CD4-positive, alpha-beta T cell (primary cell): ENCODE measurements around the gene SRPK1. TPM values are rescaled to one million over a fixed set of nuclear protein-coding genes. Genes with fewer than 3 reads are reported as not detected.

Experiments used
- ATAC-seq: fragments of 200-7000 bp; cut with Tn5 transposase; one replicate; pipeline ENCODE4 v1.10.0; 2022; ENCODE audit warnings: mild to moderate bottlenecking; ENCODE audit not compliant: poor library complexity
- CTCF ChIA-PET: fragments of 350-600 bp; sonication (Branson Sonifier 250); formaldehyde crosslinking; loops from one replicate; lab custom pipeline; 2021; ENCODE audit warnings: antibody characterized with exemption, inconsistent platforms; lab: Charles Lee
- POLR2A ChIA-PET: fragments of 350-600 bp; sonication (Branson Sonifier 250); formaldehyde crosslinking; loops from one replicate; lab custom pipeline; 2021; ENCODE audit warnings: antibody characterized with exemption, inconsistent platforms; lab: Charles Lee
- DNase-seq, 14 experiments: peaks; one replicate each; pipeline ENCODE4 v3.0.0-alpha.2; 2013 to 2020; ENCODE audit warnings: mixed read lengths in 2 of 14
- H3K27ac ChIP-seq, 2 donors: one replicate each; pipeline versions ENCODE4 v1.5.1 to v1.7.0; 2013; ENCODE audit warnings: low read length in 2 of 2, low read depth in 1 of 2, mild to moderate bottlenecking in 1 of 2
- H3K27me3 ChIP-seq, 2 experiments: 1 replicate in 1 of 2; 2 replicates in 1 of 2; pipeline versions ENCODE4 v1.6.1 to v1.7.0; 2013; ENCODE audit warnings: low read length in 2 of 2, control low read depth in 1 of 2, mild to moderate bottlenecking in 1 of 2, moderate library complexity in 1 of 2; ENCODE audit not compliant: insufficient read depth in 2 of 2, control insufficient read depth in 1 of 2
- H3K36me3 ChIP-seq: one replicate; pipeline ENCODE4 v1.6.1; 2013; ENCODE audit warnings: low read length, control low read depth; ENCODE audit not compliant: insufficient read depth
- H3K4me1 ChIP-seq: one replicate; pipeline ENCODE4 v1.6.1; 2013; ENCODE audit warnings: low read length, control low read depth; ENCODE audit not compliant: insufficient read depth
- H3K4me3 ChIP-seq: one replicate; pipeline ENCODE4 v1.5.1; 2013; ENCODE audit warnings: mild to moderate bottlenecking, low read length, moderate library complexity
- H3K9me3 ChIP-seq, 2 experiments: 1 replicate in 1 of 2; 2 replicates in 1 of 2; pipeline versions ENCODE4 v1.6.1 to v1.7.0; 2013; ENCODE audit warnings: low read length in 2 of 2, mild to moderate bottlenecking in 2 of 2, control low read depth in 1 of 2, moderate library complexity in 1 of 2; ENCODE audit not compliant: control insufficient read depth in 1 of 2, insufficient read depth in 1 of 2
- H3K27ac Mint-ChIP-seq: one replicate; pipeline ENCODE4 v1.8.0; 2020; ENCODE audit warnings: mixed read lengths
- H3K27me3 Mint-ChIP-seq: one replicate; pipeline ENCODE4 v1.8.0; 2021; ENCODE audit warnings: mixed read lengths
- H3K36me3 Mint-ChIP-seq: one replicate; pipeline ENCODE4 v1.8.0; 2021; ENCODE audit warnings: low read depth, mixed read lengths
- H3K4me1 Mint-ChIP-seq: one replicate; pipeline ENCODE4 v1.8.0; 2021; ENCODE audit warnings: low read depth, mixed read lengths
- H3K4me3 Mint-ChIP-seq: one replicate; pipeline ENCODE4 v1.8.0; 2020; ENCODE audit warnings: mild to moderate bottlenecking, mixed read lengths
- H3K9me3 Mint-ChIP-seq: one replicate; pipeline ENCODE4 v1.8.0; 2020; ENCODE audit warnings: mixed read lengths
- intact Hi-C, 2 experiments: fragments of 100-400 bp; cut with DNase I in 1 of 2; cut with micrococcal nuclease in 1 of 2; formaldehyde crosslinking; loops; one replicate each; pipeline versions ENCODE4 v1.15.1 to v1.9.0; 2023 to 2025; cut with DNase I, micrococcal nuclease
- total RNA-seq, 174 experiments: library from RNA in 2 of 174; stranded (reverse) in 2 of 174; gene quantifications; one replicate each; pipeline ENCODE4 v1.2.3 and lab custom pipeline; 2021 to 2026
- TF ChIP-seq, protein P1 (sequence below): fragments of 200-600 bp; IDR thresholded peaks from one replicate; pipeline ENCODE4 v1.8.0; 2022; ENCODE audit warnings: antibody characterized with exemption, mild to moderate bottlenecking

The SRPK1 gene
- total RNA-seq, 2 experiments from 2014 or later, result 23.0 to 29.1 TPM

GRCh38 chr6:35960187-35960586, 39.3 kb upstream of the SRPK1 start:
- H3K27me3 Mint-ChIP-seq, result peaks cover 21% of the 10 kb centered on the region
- Histone ChIP-seq H3K4me3 (no peak overlapping the region), H3K36me3 (no peaks in the 10 kb centered on the region), H3K4me1 (no peaks in the 10 kb centered on the region), H3K27ac (no peak overlapping the region), H3K9me3 (no peaks in the 10 kb centered on the region), H3K27me3 (peaks cover 0 to 3% of the 10 kb centered on the region in 2 experiments)
- no peak for DNase-seq
- TF ChIP-seq, protein P1, sequence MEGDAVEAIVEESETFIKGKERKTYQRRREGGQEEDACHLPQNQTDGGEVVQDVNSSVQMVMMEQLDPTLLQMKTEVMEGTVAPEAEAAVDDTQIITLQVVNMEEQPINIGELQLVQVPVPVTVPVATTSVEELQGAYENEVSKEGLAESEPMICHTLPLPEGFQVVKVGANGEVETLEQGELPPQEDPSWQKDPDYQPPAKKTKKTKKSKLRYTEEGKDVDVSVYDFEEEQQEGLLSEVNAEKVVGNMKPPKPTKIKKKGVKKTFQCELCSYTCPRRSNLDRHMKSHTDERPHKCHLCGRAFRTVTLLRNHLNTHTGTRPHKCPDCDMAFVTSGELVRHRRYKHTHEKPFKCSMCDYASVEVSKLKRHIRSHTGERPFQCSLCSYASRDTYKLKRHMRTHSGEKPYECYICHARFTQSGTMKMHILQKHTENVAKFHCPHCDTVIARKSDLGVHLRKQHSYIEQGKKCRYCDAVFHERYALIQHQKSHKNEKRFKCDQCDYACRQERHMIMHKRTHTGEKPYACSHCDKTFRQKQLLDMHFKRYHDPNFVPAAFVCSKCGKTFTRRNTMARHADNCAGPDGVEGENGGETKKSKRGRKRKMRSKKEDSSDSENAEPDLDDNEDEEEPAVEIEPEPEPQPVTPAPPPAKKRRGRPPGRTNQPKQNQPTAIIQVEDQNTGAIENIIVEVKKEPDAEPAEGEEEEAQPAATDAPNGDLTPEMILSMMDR, result no peak
- no peaks in the 10 kb centered on the region for H3K9me3 Mint-ChIP-seq
- intact Hi-C loops, result no loop called here
- ChIA-PET POLR2A (no interaction called here), CTCF (no interaction called here)
- no peaks in the 10 kb centered on the region for H3K36me3 Mint-ChIP-seq
- ATAC-seq, result no peak
- no peak overlapping the region for H3K27ac Mint-ChIP-seq
- no peak overlapping the region for H3K4me3 Mint-ChIP-seq
- H3K4me1 Mint-ChIP-seq, result no peaks in the 10 kb centered on the region

DNA sequence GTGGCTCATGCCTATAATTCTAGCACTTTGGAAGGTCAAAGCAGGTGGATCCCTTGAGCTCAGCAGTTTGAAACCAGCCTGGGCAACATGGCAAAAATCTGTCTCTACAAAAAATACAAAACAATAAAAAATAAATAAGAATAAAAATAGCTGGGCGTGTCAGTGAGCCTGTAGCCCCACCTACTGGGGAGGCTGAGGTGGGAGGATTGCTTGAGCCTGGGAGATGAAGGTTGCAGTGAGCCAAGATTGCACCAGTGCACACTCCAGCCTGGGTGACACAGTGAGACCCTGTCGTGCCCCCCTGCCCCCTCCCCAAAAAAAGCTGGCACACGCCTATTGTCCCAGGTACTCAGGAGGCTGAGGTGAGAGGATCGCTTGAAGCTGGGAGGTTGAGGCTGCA, 35.1 kb upstream of the SRPK1 start:
- intact Hi-C loops, result no loop called here
- Histone ChIP-seq H3K36me3 (no peaks in the 10 kb centered on the region), H3K4me3 (no peak overlapping the region), H3K4me1 (no peaks in the 10 kb centered on the region), H3K27ac (no peak overlapping the region), H3K27me3 (peaks cover 0 to 3% of the 10 kb centered on the region in 2 experiments), H3K9me3 (no peaks in the 10 kb centered on the region)
- Mint-ChIP-seq H3K27me3 (peaks cover 11% of the 10 kb centered on the region), H3K4me1 (no peaks in the 10 kb centered on the region), H3K27ac (no peak overlapping the region), H3K36me3 (no peaks in the 10 kb centered on the region), H3K9me3 (no peaks in the 10 kb centered on the region), H3K4me3 (no peak overlapping the region)
- DNase-seq, result peak in 4 of 14 experiments; percentile 5 to 27 (median 12)
- ChIA-PET POLR2A (no interaction called here), CTCF (interaction anchor here (0.7 kb wide), 1 partner anchor 876 kb away, joined by 3 read pairs; no protein-coding TSS in a partner anchor)
- TF ChIP-seq, protein P1, result no peak
- ATAC-seq, result no peak

GRCh38 chr6:35955521-35955920, 34.6 kb upstream of the SRPK1 start:
- TF ChIP-seq, protein P1, result no peak
- ChIA-PET CTCF (interaction anchor here (0.7 kb wide), 1 partner anchor 875 kb away, joined by 3 read pairs; no protein-coding TSS in a partner anchor), POLR2A (no interaction called here)
- H3K4me1 Mint-ChIP-seq, result no peaks in the 10 kb centered on the region
- H3K9me3 Mint-ChIP-seq, result no peaks in the 10 kb centered on the region
- H3K27me3 ChIP-seq, result peaks cover 0 to under 1% of the 10 kb centered on the region in 2 experiments
- H3K36me3 Mint-ChIP-seq, result no peaks in the 10 kb centered on the region
- H3K27ac ChIP-seq, result no peak overlapping the region
- no peak overlapping the region for H3K4me3 Mint-ChIP-seq
- H3K4me3 ChIP-seq, result no peak overlapping the region
- no peaks in the 10 kb centered on the region for H3K36me3 ChIP-seq
- no peaks in the 10 kb centered on the region for H3K9me3 ChIP-seq
- DNase-seq, result no peak
- intact Hi-C loops, result no loop called here
- no peak for ATAC-seq
- no peaks in the 10 kb centered on the region for H3K4me1 ChIP-seq
- no peak overlapping the region for H3K27ac Mint-ChIP-seq
- peaks cover 11% of the 10 kb centered on the region for H3K27me3 Mint-ChIP-seq
